ENCODE results near the gene NMNAT3.

The NMNAT3 gene

GRCh38 chr3:139524841-139525636 lies 152.7 kb downstream of the NMNAT3 start:
- FAIRE-seq, result no peak

GRCh38 chr3:139523718-139524117 lies 154.1 kb downstream of the NMNAT3 start:
- FAIRE-seq (no peak), DNase-seq (ENCODE audit: insufficient read length) (no peak)
- TF ChIP-seq TAF1 (IDR thresholded peaks at IDR 0.05; ENCODE audit: borderline replicate concordance, low read depth, low read length), result no peak

More at GRCh38 chr3:139524841-139525636, 152.7 kb downstream of the NMNAT3 start:
- TF ChIP-seq POLR2A (IDR thresholded peaks at IDR 0.05; ENCODE audit: low read depth, low read length) (no peak), POLR2AphosphoS5 (IDR thresholded peaks at IDR 0.05; ENCODE audit: low read depth, low read length) (no peak), TAF1 (IDR thresholded peaks at IDR 0.05; ENCODE audit: borderline replicate concordance, low read depth, low read length) (no peak)
- DNase-seq (ENCODE audit: insufficient read length), result no peak

GRCh38 chr3:139523166-139523565 lies 154.6 kb downstream of the NMNAT3 start:
- no peak for FAIRE-seq
- DNase-seq (ENCODE audit: insufficient read length), result no peak
- TF ChIP-seq TAF1 (IDR thresholded peaks at IDR 0.05; ENCODE audit: borderline replicate concordance, low read depth, low read length), result no peak
- TF ChIP-seq POLR2A (IDR thresholded peaks at IDR 0.05; ENCODE audit: low read depth, low read length), result no peak
- no peak for TF ChIP-seq POLR2AphosphoS5 (IDR thresholded peaks at IDR 0.05; ENCODE audit: low read depth, low read length)

GRCh38 chr3:139522421-139522820 lies 155.4 kb downstream of the NMNAT3 start:
- FAIRE-seq (no peak), DNase-seq (ENCODE audit: insufficient read length) (no peak)
- TF ChIP-seq TAF1 (IDR thresholded peaks at IDR 0.05; ENCODE audit: borderline replicate concordance, low read depth, low read length) (no peak), POLR2AphosphoS5 (IDR thresholded peaks at IDR 0.05; ENCODE audit: low read depth, low read length) (no peak), POLR2A (IDR thresholded peaks at IDR 0.05; ENCODE audit: low read depth, low read length) (no peak)

GRCh38 chr3:139521816-139522215 lies 156.0 kb downstream of the NMNAT3 start:
- FAIRE-seq (no peak), DNase-seq (ENCODE audit: insufficient read length) (no peak)
- no peak for TF ChIP-seq POLR2A (IDR thresholded peaks at IDR 0.05; ENCODE audit: low read depth, low read length)
- TF ChIP-seq POLR2AphosphoS5 (IDR thresholded peaks at IDR 0.05; ENCODE audit: low read depth, low read length), result no peak
- no peak for TF ChIP-seq TAF1 (IDR thresholded peaks at IDR 0.05; ENCODE audit: borderline replicate concordance, low read depth, low read length)

- no peak for DNase-seq (ENCODE audit: insufficient read length)
- TF ChIP-seq TAF1 (IDR thresholded peaks at IDR 0.05; ENCODE audit: borderline replicate concordance, low read depth, low read length) (no peak), POLR2AphosphoS5 (IDR thresholded peaks at IDR 0.05; ENCODE audit: low read depth, low read length) (no peak), POLR2A (IDR thresholded peaks at IDR 0.05; ENCODE audit: low read depth, low read length) (no peak)
- no peak for FAIRE-seq
These were observed 156.6 kb downstream of the NMNAT3 start for GRCh38 chr3:139521144-139521543.

- TF ChIP-seq TAF1 (IDR thresholded peaks at IDR 0.05; ENCODE audit: borderline replicate concordance, low read depth, low read length), result no peak
- no peak for TF ChIP-seq POLR2AphosphoS5 (IDR thresholded peaks at IDR 0.05; ENCODE audit: low read depth, low read length)
- no peak for TF ChIP-seq POLR2A (IDR thresholded peaks at IDR 0.05; ENCODE audit: low read depth, low read length)
These were observed 157.6 kb downstream of the NMNAT3 start for GRCh38 chr3:139519998-139520737.

GRCh38 chr3:139518926-139519842 lies 158.6 kb downstream of the NMNAT3 start:
- DNase-seq (ENCODE audit: insufficient read length) (no peak), FAIRE-seq (no peak)
- TF ChIP-seq TAF1 (IDR thresholded peaks at IDR 0.05; ENCODE audit: borderline replicate concordance, low read depth, low read length) (no peak), POLR2AphosphoS5 (IDR thresholded peaks at IDR 0.05; ENCODE audit: low read depth, low read length) (no peak), POLR2A (IDR thresholded peaks at IDR 0.05; ENCODE audit: low read depth, low read length) (no peak)

More at GRCh38 chr3:139519998-139520737, 157.6 kb downstream of the NMNAT3 start:
- DNase-seq (ENCODE audit: insufficient read length) (peak; percentile 27), FAIRE-seq (no peak)

- DNase-seq (ENCODE audit: insufficient read length) (no peak), FAIRE-seq (no peak)
- TF ChIP-seq POLR2AphosphoS5 (IDR thresholded peaks at IDR 0.05; ENCODE audit: low read depth, low read length) (no peak), TAF1 (IDR thresholded peaks at IDR 0.05; ENCODE audit: borderline replicate concordance, low read depth, low read length) (no peak), POLR2A (IDR thresholded peaks at IDR 0.05; ENCODE audit: low read depth, low read length) (no peak)
These were observed 159.5 kb downstream of the NMNAT3 start for GRCh38 chr3:139518306-139518705.

- TF ChIP-seq POLR2AphosphoS5 (IDR thresholded peaks at IDR 0.05; ENCODE audit: low read depth, low read length) (no peak), POLR2A (IDR thresholded peaks at IDR 0.05; ENCODE audit: low read depth, low read length) (no peak)
- DNase-seq (ENCODE audit: insufficient read length), result no peak
- no peak for FAIRE-seq
These were observed 160.3 kb downstream of the NMNAT3 start for GRCh38 chr3:139517321-139518065.
